K562 (cell line): ENCODE data around the gene ICE2. TPM values are rescaled to one million over a fixed set of nuclear protein-coding genes. Genes with fewer than 3 reads are reported as not detected.

Experiments
- ATAC-seq: fragments of 200-7000 bp; cut with Tn5 transposase; 3 replicates; pipeline ENCODE4 v1.9.1; 2020; ENCODE audit warnings: moderate library complexity
- BruUV-seq: library from RNA; stranded (reverse); fragments of 400-500 nt; replicated peaks from 2 replicates; lab custom pipeline; 2021; lab: Mats Ljungman, UMichigan
- CTCF ChIA-PET: fragments of 300-600 bp; formaldehyde crosslinking; extraction: SDS; loops from one replicate; lab custom pipeline; 2021; ENCODE audit warnings: low intra/inter-chr PET ratio; lab: Yijun Ruan, JAX
- POLR2A ChIA-PET: fragments of 300-600, 350-650 bp; sonication (Branson Sonifier 250); formaldehyde crosslinking; extraction: SDS; loops from one replicate; lab custom pipeline; 2021; ENCODE audit warnings: antibody characterized with exemption, inconsistent platforms; lab: Yijun Ruan, JAX
- DNase-seq, 4 experiments: peaks; one replicate each; pipeline versions ENCODE4 v3.0.0 to v3.0.0-alpha.2; 2011 to 2018; ENCODE audit warnings: low spot score in 3 of 4, mixed read lengths in 3 of 4; ENCODE audit errors: extremely low read depth in 1 of 4
- FAIRE-seq: peaks from 2 replicates; lab custom pipeline; 2011; peaks lifted over from hg19 to GRCh38; lab: Jason Lieb, UNC
- H2AFZ ChIP-seq: 2 replicates; pipeline ENCODE4 v1.6.0; 2011; ENCODE audit warnings: low read depth, low read length, control low read depth, inconsistent platforms
- H3K27ac ChIP-seq: fragments of 200-600 bp; 3 replicates; pipeline ENCODE4 v1.8.0; 2011; ENCODE audit warnings: low read depth, mild to moderate bottlenecking, control low read depth, inconsistent platforms, low read length, moderate library complexity, mixed read lengths; ENCODE audit errors: extremely low read depth
- H3K27me3 ChIP-seq, 2 experiments: fragments of 300-600 bp in 1 of 2; 2 replicates in 1 of 2; 3 replicates in 1 of 2; pipeline versions ENCODE4 v1.6.0 to v1.8.0; 2011; ENCODE audit warnings: inconsistent platforms in 2 of 2, low read length in 2 of 2, mild to moderate bottlenecking in 1 of 2, mixed read lengths in 1 of 2, moderate library complexity in 1 of 2; ENCODE audit not compliant: control insufficient read depth in 2 of 2, insufficient read depth in 2 of 2
- H3K36me3 ChIP-seq: fragments of 300-600 bp; 3 replicates; pipeline ENCODE4 v1.8.0; 2011; ENCODE audit warnings: mild to moderate bottlenecking, low read length, inconsistent platforms; ENCODE audit not compliant: control insufficient read depth, insufficient read depth
- H3K4me1 ChIP-seq, 2 experiments: fragments of 200-600 bp in 1 of 2; replicated peaks in 1 of 2; 2 replicates in 1 of 2; 3 replicates in 1 of 2; pipeline versions ENCODE4 v1.5.1 to v1.8.0; 2011; ENCODE audit warnings: inconsistent platforms in 2 of 2, low read length in 2 of 2, mild to moderate bottlenecking in 1 of 2, mixed read lengths in 1 of 2, moderate library complexity in 1 of 2; ENCODE audit not compliant: control insufficient read depth in 2 of 2, insufficient read depth in 2 of 2
- H3K4me2 ChIP-seq: 2 replicates; pipeline ENCODE4 v1.6.1; 2011; ENCODE audit warnings: low read length, control low read depth, inconsistent platforms, mixed read lengths; ENCODE audit not compliant: insufficient read depth
- H3K4me3 ChIP-seq: fragments of 200-600 bp; sonication (generic), shearing (Covaris generic); 2 replicates; pipeline ENCODE4 v1.5.1; 2016; ENCODE audit warnings: control low read depth, inconsistent platforms
- H3K79me2 ChIP-seq: fragments of 200-600 bp; 3 replicates; pipeline ENCODE4 v1.8.0; 2011; ENCODE audit warnings: low read length, inconsistent platforms; ENCODE audit not compliant: control insufficient read depth, insufficient read depth
- H3K9ac ChIP-seq, 2 experiments: 2 replicates each; pipeline versions ENCODE4 v1.6.0 to v1.6.1; 2011; ENCODE audit warnings: low read depth in 2 of 2, low read length in 2 of 2, control low read depth in 1 of 2, inconsistent platforms in 1 of 2, mild to moderate bottlenecking in 1 of 2, mixed read lengths in 1 of 2; ENCODE audit not compliant: insufficient read depth in 1 of 2
- H3K9me1 ChIP-seq: one replicate; pipeline ENCODE4 v1.6.0; 2011; ENCODE audit warnings: inconsistent platforms, mild to moderate bottlenecking, low read length, moderate library complexity; ENCODE audit not compliant: control insufficient read depth, insufficient read depth
- H3K9me3 ChIP-seq: replicated peaks from 2 replicates; pipeline ENCODE4 v1.5.1; 2011; ENCODE audit warnings: low read depth, low read length, inconsistent platforms; ENCODE audit not compliant: control insufficient read depth, insufficient read depth
- H4K20me1 ChIP-seq: replicated peaks from 2 replicates; pipeline ENCODE4 v1.6.1; 2011; ENCODE audit warnings: low read length, inconsistent platforms, mixed read lengths; ENCODE audit not compliant: control insufficient read depth, insufficient read depth
- CAMTA2 ChIP-seq: fragments of 250-450 bp; sonication (Bioruptor Pico); conservative IDR thresholded peaks from 2 replicates; pipeline ENCODE4 v1.5.1; 2022
- EHMT2 ChIP-seq: fragments of 450-650 bp; IDR thresholded peaks from 2 replicates; pipeline ENCODE4 v1.6.1; 2018; ENCODE audit warnings: antibody characterized with exemption
- GABPA ChIP-seq: fragments of 200-800 bp; sonication (Bioruptor generic); conservative IDR thresholded peaks from 2 replicates; pipeline ENCODE4 v1.6.1; 2016; ENCODE audit warnings: low read depth, missing genetic modification characterization, missing compliant biosample characterization
- GMEB1 ChIP-seq: fragments of 250-450 bp; sonication (Bioruptor Pico); IDR thresholded peaks from 2 replicates; pipeline ENCODE4 v1.4.0; 2020; ENCODE audit warnings: mild to moderate bottlenecking
- MTA2 ChIP-seq: fragments of 450-650 bp; IDR thresholded peaks from 2 replicates; pipeline ENCODE4 v1.6.1; 2016; ENCODE audit warnings: low read depth
- MYBL2 ChIP-seq, 2 experiments: fragments of 450-650 bp in 1 of 2; sonication (generic) in 1 of 2; formaldehyde crosslinking in 1 of 2; IDR thresholded peaks; 2 replicates each; pipeline versions ENCODE4 v1.6.1 to v1.8.1; 2017 to 2022; ENCODE audit warnings: borderline replicate concordance in 1 of 2, inconsistent platforms in 1 of 2, low read depth in 1 of 2, mild to moderate bottlenecking in 1 of 2, missing genetic modification reagents in 1 of 2, moderate library complexity in 1 of 2
- PCBP2 ChIP-seq: fragments of 200-400 bp; formaldehyde crosslinking; IDR thresholded peaks from 2 replicates; pipeline ENCODE4 v1.6.1; 2018; ENCODE audit warnings: low read length, low read depth, mild to moderate bottlenecking, moderate library complexity; ENCODE audit not compliant: poor library complexity, severe bottlenecking
- PHB ChIP-seq: fragments of 250-450 bp; sonication (Bioruptor Pico); IDR thresholded peaks from 2 replicates; pipeline ENCODE4 v1.5.0; 2021
- PHF8 ChIP-seq: fragments of 200-600 bp; sonication (generic); IDR thresholded peaks from 2 replicates; pipeline ENCODE4 v1.6.1; 2012; ENCODE audit warnings: mixed run types, mild to moderate bottlenecking, inconsistent platforms, low read length, moderate library complexity, borderline replicate concordance
- PKNOX1 ChIP-seq: fragments of 450-650 bp; IDR thresholded peaks from 2 replicates; pipeline ENCODE4 v1.6.1; 2016
- SIRT6 ChIP-seq: IDR thresholded peaks from one replicate; pipeline ENCODE4 v1.6.1; 2012; ENCODE audit warnings: low read depth, mild to moderate bottlenecking, control low read depth, inconsistent platforms, low read length, moderate library complexity
- THAP12 ChIP-seq: fragments of 250-450 bp; sonication (Bioruptor Pico); IDR thresholded peaks from 2 replicates; pipeline ENCODE4 v1.9.0; 2021; ENCODE audit warnings: mild to moderate bottlenecking, inconsistent platforms
- ZBTB1 ChIP-seq: sonication (generic); formaldehyde crosslinking; IDR thresholded peaks from 2 replicates; pipeline ENCODE4 v1.8.1; 2023; ENCODE audit warnings: missing genetic modification reagents, low read depth, mild to moderate bottlenecking, borderline replicate concordance
- ZNF184 ChIP-seq: sonication (generic); formaldehyde crosslinking; IDR thresholded peaks from 2 replicates; pipeline ENCODE4 v1.5.0; 2020; ENCODE audit warnings: missing genetic modification reagents
- ZNF311 ChIP-seq: fragments of 250-450 bp; sonication (Bioruptor Pico); IDR thresholded peaks from 2 replicates; pipeline ENCODE4 v1.4.0; 2020; ENCODE audit warnings: mild to moderate bottlenecking, moderate library complexity
- ZNF511 ChIP-seq: sonication (generic); formaldehyde crosslinking; IDR thresholded peaks from 2 replicates; pipeline ENCODE4 v1.8.0; 2022; ENCODE audit warnings: mild to moderate bottlenecking, missing genetic modification reagents
- ZNF583 ChIP-seq: fragments of 250-450 bp; sonication (Bioruptor Pico); IDR thresholded peaks from 2 replicates; pipeline ENCODE4 v1.4.0; 2020
- WGBS: fragments of 100-300 bp; shearing (Covaris generic); methylation state at CpG from one replicate; pipeline ENCODE4 v1.1.6; 2016; ENCODE audit warnings: low coverage, mixed read lengths; ENCODE audit not compliant: insufficient coverage; ENCODE audit errors: missing lambda C conversion rate; 5-methylcytosine and 5-hydroxymethylcytosine counted together
- in situ Hi-C: fragments of 300-500 bp; cut with MboI; formaldehyde crosslinking; loops from 4 replicates; pipeline ENCODE4 v1.15.0; 2018; ENCODE audit warnings: inconsistent platforms, mixed read lengths
- intact Hi-C: fragments of 100-400 bp; cut with micrococcal nuclease; formaldehyde crosslinking; loops from 2 replicates; pipeline ENCODE4 v1.14.2; 2022
- polyA plus RNA-seq, 8 experiments: library from polyadenylated mRNA; depleted of rRNA in 4 of 8; stranded (reverse) in 5 of 8; unstranded in 3 of 8; fragments of >200 nt; fragmentation: Nextera tagmentation in 2 of 8; fragmentation: Illumina TruSeq in 1 of 8; extraction: Ambion mirVana in 2 of 8; extraction: Trizol in 1 of 8; gene quantifications; 2 replicates each; pipeline versions ENCODE4 v1.2.1 to v1.2.3, GENCODE V29; 2011 to 2014; ENCODE audit warnings: inconsistent platforms in 1 of 8, missing spikeins in 1 of 8
- total RNA-seq, 7 experiments: library from RNA; depleted of rRNA in 6 of 7; stranded (reverse); fragments of >200 nt in 6 of 7; fragmentation: Illumina TruSeq in 2 of 7; extraction: Trizol in 2 of 7; gene quantifications; 2 replicates each; pipeline versions ENCODE4 v1.2.1 to v1.2.3, GENCODE V29; 2011 to 2021; ENCODE audit warnings: low replicate concordance in 1 of 7

The ICE2 gene
- total and polyA plus RNA-seq, 9 of the 15 experiments (the other 6 are each of a cell fraction or from before 2014, with no cell fraction given): 21.8 to 87.9 (median 58.1) TPM

GRCh38 chr15:60511351-60512031 lies 32.5 kb upstream of the ICE2 start:
- Histone ChIP-seq H3K27ac (no peak overlapping the region), H3K4me3 (no peak overlapping the region), H3K9me1 (no peaks in the 10 kb centered on the region), H2AFZ (no peak overlapping the region), H3K79me2 (no peaks in the 10 kb centered on the region), H3K9me3 (no peaks in the 10 kb centered on the region), H3K4me1 (no peaks in the 10 kb centered on the region), H3K9ac (no peak overlapping the region), H3K27me3 (peaks cover 10 to 26% of the 10 kb centered on the region in 2 experiments), H3K36me3 (no peaks in the 10 kb centered on the region), H3K4me2 (no peak overlapping the region), H4K20me1 (no peaks in the 10 kb centered on the region; the same call in 1 of the 2 replicates)
- DNase-seq (no peak), FAIRE-seq (no peak), ATAC-seq (no peak)
- in situ Hi-C loops: loop anchor here (5.0 kb wide), 1 partner anchor 149 kb away; no protein-coding TSS in a partner anchor
- ChIA-PET POLR2A (interaction anchor here (1.2 kb wide), 1 partner anchor 9 kb away, joined by 3 read pairs; no protein-coding TSS in a partner anchor), CTCF (no interaction called here)
- WGBS: 13% methylated on average over 18 of the region's 21 CpGs
- intact Hi-C loops: no loop called here
- no TSS peak for BruUV-seq
- TF ChIP-seq MTA2 (no peak), PHF8 (no peak), MYBL2 (IDR thresholded peaks at IDR 0.05; ENCODE audit: low read depth) (no peak), MYBL2 (CRISPR knock-in tag; IDR thresholded peaks at IDR 0.05; ENCODE audit: borderline replicate concordance) (no peak), SIRT6 (no peak), ZNF184 (CRISPR knock-in tag) (no peak), THAP12 (CRISPR knock-in tag) (no peak), ZNF311 (CRISPR knock-in tag) (no peak), ZNF583 (CRISPR knock-in tag) (no peak), ZBTB1 (no peak), CAMTA2 (CRISPR knock-in tag) (no peak), ZNF511 (CRISPR knock-in tag) (no peak), EHMT2 (no peak), PHB (CRISPR knock-in tag) (no peak), PKNOX1 (no peak), GMEB1 (no peak), PCBP2 (no peak), GABPA (tag) (no peak)
